ENCODE measurements around the gene TMEFF2. TPM values are rescaled to one million over a fixed set of nuclear protein-coding genes. Genes with fewer than 3 reads are reported as not detected.

TMEFF2 gene
- total RNA-seq, 2 experiments from 2014 or later, result not detected

DNA sequence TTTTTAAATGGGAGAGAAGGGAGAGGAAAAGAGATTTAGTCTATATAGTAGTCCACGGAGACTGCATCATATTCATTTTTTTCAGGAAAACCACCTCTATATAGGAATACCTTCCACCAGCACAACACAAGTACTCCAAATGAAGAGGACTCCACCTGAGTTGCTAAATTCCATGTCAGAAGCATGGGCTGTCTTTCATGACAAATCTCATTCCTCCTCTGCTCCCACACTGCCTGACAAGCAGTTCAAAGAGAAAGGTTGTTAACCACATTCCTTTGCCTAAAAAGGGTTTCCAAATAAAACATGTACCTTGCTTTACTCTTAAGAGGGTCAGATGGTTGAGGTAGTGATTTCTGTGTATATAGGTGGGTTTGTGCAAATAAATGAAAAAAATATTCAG lies 122.0 kb downstream of the TMEFF2 start:
- intact Hi-C loops (cut with micrococcal nuclease), result no loop called here
- POLR2A ChIA-PET, result interaction anchor here (0.6 kb wide), 1 partner anchor 12 kb away, joined by 3 read pairs; no protein-coding TSS in a partner anchor
- Mint-ChIP-seq H3K4me3 (no peak overlapping the region), H3K27ac (no peak overlapping the region), H3K4me1 (ENCODE audit: low read depth) (peaks cover 18% of the 10 kb centered on the region), H3K9me3 (no peaks in the 10 kb centered on the region), H3K36me3 (no peaks in the 10 kb centered on the region), H3K27me3 (no peaks in the 10 kb centered on the region)
- no peak for DNase-seq
- CTCF ChIA-PET, result no interaction called here

DNA sequence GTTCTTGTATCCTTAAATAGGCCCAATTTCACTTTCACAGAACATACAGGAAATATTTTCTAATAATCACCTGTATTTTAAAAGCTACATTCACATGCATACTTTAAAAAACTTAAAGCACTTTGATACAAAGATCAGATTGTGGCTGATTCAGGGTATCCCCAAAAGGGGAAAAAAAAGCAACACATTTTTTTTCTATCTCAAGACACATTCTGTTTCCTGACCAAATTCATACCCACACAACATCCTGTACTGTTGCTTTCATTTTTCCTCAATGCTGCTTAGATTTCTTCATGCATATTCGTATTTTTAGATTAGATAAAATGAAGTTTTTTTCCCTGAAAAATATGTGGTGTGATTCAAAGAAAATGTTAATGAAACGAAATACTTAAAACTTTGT lies 122.5 kb downstream of the TMEFF2 start:
- Mint-ChIP-seq H3K4me3 (no peak overlapping the region), H3K4me1 (ENCODE audit: low read depth) (peaks cover 18% of the 10 kb centered on the region)
- POLR2A ChIA-PET, result no interaction called here

DNA sequence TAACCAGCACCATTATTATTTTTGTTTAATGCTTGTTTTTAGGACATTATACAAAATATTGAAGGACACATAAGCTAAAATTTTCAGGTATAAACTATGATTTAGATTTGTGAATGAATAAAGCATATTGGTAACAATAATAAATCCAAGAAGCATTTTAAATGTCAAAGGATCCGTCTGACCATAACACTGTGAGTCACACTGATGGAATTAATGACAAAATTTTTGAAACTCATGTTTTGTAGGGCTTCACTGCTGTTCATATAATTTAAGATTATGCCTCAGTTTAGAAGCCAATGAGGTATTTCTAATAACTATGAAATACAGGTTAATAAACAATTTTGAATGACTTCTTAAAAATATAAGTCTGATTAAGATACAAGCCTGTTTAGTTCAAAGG lies 124.6 kb downstream of the TMEFF2 start:
- Mint-ChIP-seq H3K9me3 (no peaks in the 10 kb centered on the region), H3K4me3 (no peak overlapping the region), H3K4me1 (ENCODE audit: low read depth) (peaks cover 12% of the 10 kb centered on the region), H3K27ac (no peak overlapping the region), H3K36me3 (no peaks in the 10 kb centered on the region), H3K27me3 (peaks cover 2% of the 10 kb centered on the region)
- intact Hi-C loops (cut with micrococcal nuclease), result no loop called here
- ChIA-PET POLR2A (no interaction called here), CTCF (no interaction called here)
- DNase-seq, result no peak

More for the DNA sequence above, 122.5 kb downstream of the TMEFF2 start:
- Mint-ChIP-seq H3K36me3 (no peaks in the 10 kb centered on the region), H3K27ac (no peak overlapping the region), H3K9me3 (no peaks in the 10 kb centered on the region), H3K27me3 (no peaks in the 10 kb centered on the region)
- CTCF ChIA-PET, result no interaction called here
- intact Hi-C loops (cut with micrococcal nuclease), result no loop called here
- DNase-seq, result no peak

DNA sequence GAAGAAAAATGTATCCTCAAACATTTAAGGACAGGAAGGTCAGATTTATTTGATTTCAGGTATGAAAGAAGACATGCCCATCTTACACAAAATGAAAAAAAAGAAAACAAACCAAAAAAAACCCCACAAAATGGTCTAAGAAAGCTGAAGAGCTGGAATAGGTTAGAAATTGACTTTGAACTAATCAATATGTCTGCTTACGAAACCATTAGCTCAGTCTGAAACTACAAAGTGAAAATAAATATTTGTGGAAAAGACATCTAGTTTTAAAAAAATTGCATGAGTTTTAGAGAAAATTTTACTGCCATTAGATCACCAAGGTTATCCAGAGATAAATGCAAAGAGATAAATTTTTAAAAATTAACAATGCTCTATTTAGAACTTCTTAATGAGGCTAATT lies 125.3 kb downstream of the TMEFF2 start:
- H3K36me3 Mint-ChIP-seq, result no peaks in the 10 kb centered on the region
- no peak for DNase-seq
- H3K27me3 Mint-ChIP-seq, result peaks cover 6% of the 10 kb centered on the region
- H3K27ac Mint-ChIP-seq, result no peak overlapping the region
- no peaks in the 10 kb centered on the region for H3K9me3 Mint-ChIP-seq
- intact Hi-C loops (cut with micrococcal nuclease), result no loop called here
- POLR2A ChIA-PET, result no interaction called here
- CTCF ChIA-PET, result no interaction called here
- peaks cover 12% of the 10 kb centered on the region for H3K4me1 Mint-ChIP-seq (ENCODE audit: low read depth)
- no peak overlapping the region for H3K4me3 Mint-ChIP-seq

DNA sequence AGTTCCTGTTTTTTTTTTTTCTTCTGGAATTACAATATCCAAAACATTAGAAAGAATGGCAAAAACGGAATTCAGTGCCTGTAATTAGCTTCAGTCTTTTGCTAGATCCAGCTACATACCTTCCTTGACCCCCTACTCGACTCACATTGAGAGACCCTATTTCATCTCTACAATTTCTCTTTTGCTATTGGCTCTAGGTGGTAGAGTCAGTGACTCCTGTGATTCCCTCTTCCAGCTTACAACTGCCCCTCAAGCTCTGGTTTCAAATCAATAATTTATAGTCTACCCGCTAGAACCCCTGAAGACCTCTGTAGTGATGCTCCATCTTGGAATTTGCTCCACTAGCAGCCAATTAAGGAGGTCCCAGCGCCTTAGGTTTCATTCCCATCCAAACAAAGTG lies 125.8 kb downstream of the TMEFF2 start:
- CTCF ChIA-PET, result no interaction called here
- intact Hi-C loops (cut with micrococcal nuclease), result no loop called here
- Mint-ChIP-seq H3K9me3 (no peaks in the 10 kb centered on the region), H3K4me1 (ENCODE audit: low read depth) (peaks cover 12% of the 10 kb centered on the region), H3K27me3 (peaks cover 7% of the 10 kb centered on the region), H3K36me3 (no peaks in the 10 kb centered on the region), H3K4me3 (no peak overlapping the region), H3K27ac (no peak overlapping the region)
- POLR2A ChIA-PET, result no interaction called here
- DNase-seq, result no peak

DNA sequence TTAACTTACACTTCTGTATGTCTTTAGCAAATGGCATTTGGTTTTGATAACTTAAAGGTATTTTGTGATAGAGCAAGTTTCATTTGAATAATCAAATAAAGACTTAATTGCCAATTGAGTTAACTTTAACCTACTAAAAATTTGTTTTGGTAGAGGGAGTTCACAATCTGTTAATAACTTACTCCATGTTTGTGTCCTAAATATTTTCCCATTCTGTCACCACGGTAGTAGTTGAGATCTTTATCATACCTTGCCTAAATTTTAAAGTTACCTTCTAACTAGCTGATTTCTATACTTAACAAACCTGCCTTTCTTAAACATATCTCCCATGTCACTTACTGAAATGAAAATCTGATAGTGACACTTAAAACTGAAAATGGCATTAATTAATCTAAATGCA lies 127.1 kb downstream of the TMEFF2 start:
- Mint-ChIP-seq H3K4me1 (ENCODE audit: low read depth) (peaks cover 6% of the 10 kb centered on the region), H3K27me3 (peaks cover 8% of the 10 kb centered on the region), H3K27ac (no peak overlapping the region), H3K4me3 (no peak overlapping the region), H3K36me3 (no peaks in the 10 kb centered on the region), H3K9me3 (no peaks in the 10 kb centered on the region)
- DNase-seq, result no peak
- intact Hi-C loops (cut with micrococcal nuclease), result no loop called here
- POLR2A ChIA-PET, result no interaction called here
- CTCF ChIA-PET, result interaction anchor here (0.7 kb wide), 1 partner anchor 28 kb away, joined by 3 read pairs; no protein-coding TSS in a partner anchor

DNA sequence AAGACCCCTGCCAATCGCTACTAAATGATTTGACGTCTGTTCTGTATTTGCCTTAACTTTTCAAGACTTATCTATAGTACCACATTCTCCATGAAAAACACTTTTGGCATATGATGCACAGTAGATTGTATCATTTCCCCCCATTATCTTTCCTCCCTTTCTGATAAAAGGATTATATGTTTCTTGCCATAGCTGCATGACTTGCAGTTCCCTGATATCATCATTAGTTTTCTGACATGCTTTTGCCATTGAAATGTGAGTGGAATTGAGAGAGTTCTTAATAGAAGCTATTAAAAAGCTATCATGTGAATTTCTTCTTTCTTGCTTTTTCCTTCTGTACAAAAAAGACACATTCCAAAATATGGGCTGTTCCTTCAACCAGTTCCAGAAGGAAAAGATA lies 130.3 kb downstream of the TMEFF2 start:
- no peaks in the 10 kb centered on the region for H3K36me3 Mint-ChIP-seq
- peaks cover 10% of the 10 kb centered on the region for H3K27me3 Mint-ChIP-seq
- no peaks in the 10 kb centered on the region for H3K4me1 Mint-ChIP-seq (ENCODE audit: low read depth)
- H3K4me3 Mint-ChIP-seq, result no peak overlapping the region
- no peak overlapping the region for H3K27ac Mint-ChIP-seq
- intact Hi-C loops (cut with micrococcal nuclease), result no loop called here
- ChIA-PET CTCF (interaction anchor here (0.7 to 1.3 kb wide), 2 partner anchors 12 to 252 kb away, joined by 3 read pairs; no protein-coding TSS in a partner anchor), POLR2A (no interaction called here)
- no peaks in the 10 kb centered on the region for H3K9me3 Mint-ChIP-seq
- no peak for DNase-seq

DNA sequence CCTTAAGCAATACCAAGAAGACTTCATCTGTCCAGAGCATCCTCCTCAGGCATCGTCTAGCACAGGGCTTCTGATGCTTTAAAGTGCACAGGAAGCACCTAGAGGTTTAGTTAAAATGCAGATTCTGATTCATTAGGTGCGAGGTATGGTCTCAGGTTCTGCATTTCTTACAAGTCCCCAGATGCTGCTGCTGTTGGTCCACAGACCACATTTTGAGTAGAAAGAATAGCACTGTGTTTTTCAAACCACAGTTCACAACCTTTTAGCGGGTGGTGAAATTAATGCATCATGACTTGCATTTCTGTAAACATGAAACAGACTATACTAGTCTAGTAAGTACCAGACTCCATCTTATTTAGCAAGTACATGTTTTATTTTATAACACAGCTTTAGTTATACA lies 134.6 kb downstream of the TMEFF2 start:
- Mint-ChIP-seq H3K4me3 (no peak overlapping the region), H3K36me3 (no peaks in the 10 kb centered on the region), H3K4me1 (ENCODE audit: low read depth) (no peaks in the 10 kb centered on the region), H3K27me3 (peaks cover 8% of the 10 kb centered on the region), H3K9me3 (no peaks in the 10 kb centered on the region), H3K27ac (no peak overlapping the region)
- intact Hi-C loops (cut with micrococcal nuclease), result no loop called here
- POLR2A ChIA-PET, result no interaction called here
- CTCF ChIA-PET, result no interaction called here
- DNase-seq, result no peak

DNA sequence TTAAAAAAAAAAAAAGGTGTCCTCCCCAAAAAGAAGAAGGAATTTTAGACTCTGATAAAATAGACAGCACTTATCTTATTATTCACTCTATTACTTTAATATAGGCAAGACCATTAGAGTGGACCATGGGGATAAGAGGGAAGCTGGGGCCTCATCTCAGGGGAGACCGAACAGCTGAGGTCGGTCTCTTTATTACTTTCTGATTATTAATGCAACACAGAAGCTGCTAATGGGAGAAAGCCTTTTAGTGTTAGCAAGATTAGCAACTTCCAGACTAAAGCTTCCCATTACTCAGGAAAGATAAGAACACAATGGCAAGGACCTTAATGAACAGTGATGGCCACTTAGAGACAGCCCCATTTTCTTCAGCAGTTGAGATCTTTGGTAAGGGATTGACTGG lies 135.5 kb downstream of the TMEFF2 start:
- intact Hi-C loops (cut with micrococcal nuclease), result no loop called here
- CTCF ChIA-PET, result no interaction called here
- POLR2A ChIA-PET, result no interaction called here

DNA sequence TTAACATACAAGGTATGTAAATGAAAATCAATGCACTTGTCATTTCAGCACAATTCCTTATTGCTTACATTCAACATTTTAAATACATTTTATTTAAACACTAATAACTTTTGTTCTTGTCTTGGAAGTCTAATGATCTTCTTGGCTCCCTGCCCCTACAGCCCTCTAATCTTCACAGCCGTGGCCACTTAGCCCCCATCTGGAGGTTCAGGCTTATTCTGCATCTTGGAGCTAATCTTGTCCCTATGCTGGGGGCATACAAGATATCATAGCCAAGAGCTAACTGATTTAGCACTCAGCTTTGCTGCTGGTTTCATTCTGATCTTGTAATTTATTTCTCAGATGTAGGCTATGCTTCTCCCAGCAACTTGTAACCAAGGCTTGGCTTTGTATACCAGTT lies 140.8 kb downstream of the TMEFF2 start:
- H3K9me3 Mint-ChIP-seq, result no peaks in the 10 kb centered on the region
- peaks cover 1% of the 10 kb centered on the region for H3K27me3 Mint-ChIP-seq
- no peak overlapping the region for H3K4me3 Mint-ChIP-seq
- H3K4me1 Mint-ChIP-seq (ENCODE audit: low read depth), result no peaks in the 10 kb centered on the region
- ChIA-PET POLR2A (no interaction called here), CTCF (no interaction called here)
- no peak overlapping the region for H3K27ac Mint-ChIP-seq
- no peaks in the 10 kb centered on the region for H3K36me3 Mint-ChIP-seq
- DNase-seq, result no peak
- intact Hi-C loops (cut with micrococcal nuclease), result no loop called here

More for the DNA sequence above, 135.5 kb downstream of the TMEFF2 start:
- Mint-ChIP-seq H3K4me3 (no peak overlapping the region), H3K27me3 (peaks cover 2% of the 10 kb centered on the region), H3K4me1 (ENCODE audit: low read depth) (no peaks in the 10 kb centered on the region), H3K36me3 (no peaks in the 10 kb centered on the region), H3K27ac (no peak overlapping the region), H3K9me3 (no peaks in the 10 kb centered on the region)
- DNase-seq, result no peak

DNA sequence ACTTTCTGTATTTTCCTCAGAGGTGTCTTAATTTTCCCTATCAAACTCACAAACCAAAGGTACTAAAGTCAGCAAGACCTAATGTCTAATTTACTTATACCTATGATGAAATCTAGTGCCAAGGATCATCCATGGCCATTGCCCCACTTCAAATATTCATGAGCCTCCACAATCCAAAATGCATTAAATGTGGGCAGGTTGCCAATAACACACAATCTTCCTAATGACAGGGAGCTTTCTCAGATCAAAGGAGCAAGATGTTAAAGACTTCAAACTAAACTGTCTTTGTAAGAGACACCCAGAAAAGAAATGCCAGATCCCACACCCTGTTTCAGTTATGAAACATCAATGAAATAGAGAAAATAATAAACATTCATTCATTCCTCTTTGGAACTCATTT lies 143.2 kb downstream of the TMEFF2 start:
- intact Hi-C loops (cut with micrococcal nuclease), result no loop called here
- Mint-ChIP-seq H3K9me3 (no peaks in the 10 kb centered on the region), H3K27me3 (peaks cover 4% of the 10 kb centered on the region), H3K27ac (no peak overlapping the region), H3K4me3 (no peak overlapping the region), H3K36me3 (no peaks in the 10 kb centered on the region), H3K4me1 (ENCODE audit: low read depth) (no peaks in the 10 kb centered on the region)
- ChIA-PET POLR2A (no interaction called here), CTCF (no interaction called here)
- no peak for DNase-seq

DNA sequence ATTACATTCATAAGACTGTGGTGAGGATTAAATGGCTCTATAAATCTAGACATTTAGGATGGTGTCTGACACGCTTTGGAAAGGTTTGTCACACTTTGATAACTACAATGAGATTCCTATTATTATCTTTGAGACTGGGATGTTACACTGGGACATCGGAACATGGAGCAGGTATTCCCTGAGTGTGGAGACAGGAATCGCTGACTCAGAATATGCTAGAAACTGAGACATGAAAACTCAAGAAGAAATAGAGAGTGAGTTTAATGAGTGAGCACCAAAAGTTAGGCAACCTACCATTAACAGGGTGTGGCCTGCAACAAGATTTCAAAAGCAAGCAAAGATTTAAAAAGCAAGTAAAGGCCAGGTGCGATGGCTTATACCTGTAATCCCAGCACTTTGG lies 145.4 kb downstream of the TMEFF2 start:
- Mint-ChIP-seq H3K27me3 (peaks cover 4% of the 10 kb centered on the region), H3K4me3 (no peak overlapping the region), H3K36me3 (no peaks in the 10 kb centered on the region), H3K9me3 (no peaks in the 10 kb centered on the region), H3K4me1 (ENCODE audit: low read depth) (no peaks in the 10 kb centered on the region), H3K27ac (no peak overlapping the region)
- POLR2A ChIA-PET, result no interaction called here
- no peak for DNase-seq
- intact Hi-C loops (cut with micrococcal nuclease), result no loop called here
- CTCF ChIA-PET, result no interaction called here

DNA sequence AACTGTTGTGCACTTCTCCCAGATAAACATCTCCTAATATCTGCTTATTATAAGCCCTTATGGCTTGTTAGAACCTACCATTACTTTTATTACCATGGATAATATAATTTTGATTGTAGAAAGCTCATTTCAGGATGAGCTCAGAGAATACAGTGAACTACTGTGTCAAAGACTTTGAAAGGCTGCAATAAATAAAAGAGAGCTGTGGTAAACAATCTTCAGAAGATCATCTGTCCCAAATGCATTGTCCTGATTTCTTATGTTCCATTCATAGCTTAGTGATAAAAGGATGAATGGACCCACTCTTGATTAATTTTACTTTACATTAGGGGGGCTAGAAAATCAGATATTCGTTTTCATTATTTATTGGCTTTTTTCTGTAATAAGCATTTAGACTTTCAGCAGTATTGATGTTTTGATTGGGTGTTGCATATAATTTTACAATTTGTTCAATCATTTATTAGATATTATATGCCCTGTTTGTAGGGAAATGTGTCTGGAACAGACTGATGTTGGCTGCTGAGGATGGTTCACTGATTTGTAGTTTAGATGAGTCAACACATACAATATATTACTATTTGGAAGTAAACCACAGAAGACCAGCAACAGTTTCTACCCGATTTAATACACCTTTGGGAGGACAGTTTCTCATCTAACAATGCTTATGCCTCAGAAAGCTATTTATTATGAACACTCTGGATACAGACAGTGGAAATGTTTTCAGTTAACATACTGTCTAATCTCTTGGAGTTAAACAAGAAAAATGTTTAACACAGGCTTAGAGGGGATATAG lies 147.2 kb downstream of the TMEFF2 start:
- intact Hi-C loops (cut with micrococcal nuclease), result no loop called here
- H3K36me3 Mint-ChIP-seq, result no peaks in the 10 kb centered on the region
- POLR2A ChIA-PET, result no interaction called here
- H3K9me3 Mint-ChIP-seq, result no peaks in the 10 kb centered on the region
- CTCF ChIA-PET, result interaction anchor here (0.6 to 0.7 kb wide), 2 partner anchors 276 to 510 kb away, joined by 3 read pairs; no protein-coding TSS in a partner anchor
- no peaks in the 10 kb centered on the region for H3K4me1 Mint-ChIP-seq (ENCODE audit: low read depth)
- no peak for DNase-seq
- no peak overlapping the region for H3K4me3 Mint-ChIP-seq
- H3K27me3 Mint-ChIP-seq, result peaks cover 4% of the 10 kb centered on the region
- no peak overlapping the region for H3K27ac Mint-ChIP-seq

Measured in activated CD4-positive, alpha-beta memory T cell treated with anti-CD3 and anti-CD28 coated beads for 36 hours (primary cell).